ENCODE measurements around the gene GFY. TPM values are rescaled to one million over a fixed set of nuclear protein-coding genes. Genes with fewer than 3 reads are reported as not detected.

Gene GFY
- polyA plus RNA-seq, 3 donors from 2014 or later = not detected

DNA sequence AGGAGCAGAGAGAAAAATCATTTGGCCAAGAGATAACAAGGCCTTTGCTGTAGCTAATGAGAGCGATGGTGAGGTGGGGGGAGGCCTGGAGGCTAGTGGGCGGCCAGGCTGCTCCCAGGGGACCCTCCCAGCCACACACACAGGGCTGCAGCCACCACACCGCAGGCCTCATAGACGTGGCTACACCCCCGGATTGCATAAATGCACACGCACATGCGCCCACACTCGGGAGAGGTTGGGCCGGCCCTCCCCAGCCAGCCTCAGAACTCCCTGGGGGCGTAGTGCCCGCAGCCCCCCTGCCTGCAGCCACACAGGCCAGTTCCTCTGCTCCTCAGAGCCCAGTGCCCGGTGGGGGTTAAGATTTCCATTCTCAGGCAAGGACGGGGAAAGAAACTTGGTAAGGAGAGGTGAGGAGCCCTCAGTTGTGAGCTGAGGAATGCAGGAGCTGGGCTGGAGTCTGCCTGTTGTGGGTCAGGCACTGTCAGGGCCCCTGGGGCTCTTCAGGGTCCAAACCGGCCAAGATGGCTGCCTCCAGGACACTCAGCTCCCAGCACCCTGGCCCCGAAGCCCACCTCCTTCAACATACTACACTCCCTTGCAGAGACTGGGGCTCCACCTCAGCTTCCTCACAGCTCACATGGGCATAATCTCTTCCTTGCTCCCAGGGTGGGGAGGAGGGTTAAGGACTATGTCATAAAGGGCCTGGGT is 9.9 kb upstream of the GFY start:
- H3K27ac Mint-ChIP-seq = no peak overlapping the region
- H3K9me3 Mint-ChIP-seq = no peaks in the 10 kb centered on the region
- no peak for DNase-seq
- H3K36me3 Mint-ChIP-seq = no peaks in the 10 kb centered on the region
- no peaks in the 10 kb centered on the region for H3K4me1 Mint-ChIP-seq
- peaks cover 13 to 23% (median 15%) of the 10 kb centered on the region in 3 donors for H3K27me3 Mint-ChIP-seq (ENCODE audit: low read depth in 3 of 3)
- H3K4me3 Mint-ChIP-seq = no peak overlapping the region

DNA sequence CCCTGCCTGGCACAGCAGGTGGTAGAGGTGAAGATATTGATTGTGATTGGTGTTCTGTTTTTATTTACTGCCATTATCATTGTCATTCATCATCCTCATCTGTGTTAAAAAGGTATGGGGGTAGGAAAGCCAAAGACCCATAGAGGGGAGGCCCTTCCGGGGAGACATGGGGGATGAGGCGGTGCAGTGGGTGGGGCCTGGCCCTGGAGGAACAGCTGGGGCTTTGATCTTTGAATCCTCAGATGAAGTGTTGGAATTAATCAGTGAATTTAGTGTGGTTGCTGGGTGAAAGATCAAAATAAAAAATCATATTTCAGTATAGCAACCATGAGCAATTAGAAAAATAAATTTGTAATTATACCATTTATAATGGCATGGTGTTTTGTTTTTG is 9.4 kb upstream of the GFY start:
- no peak overlapping the region for H3K27ac Mint-ChIP-seq
- peaks cover 0 to 2% (median 0%) of the 10 kb centered on the region in 6 donors for H3K9me3 Mint-ChIP-seq
- H3K4me3 Mint-ChIP-seq = no peak overlapping the region
- no peak for DNase-seq
- H3K27me3 Mint-ChIP-seq (ENCODE audit: low read depth in 3 of 3) = peaks cover 15 to 27% (median 19%) of the 10 kb centered on the region in 3 donors
- peaks cover under 1% of the 10 kb centered on the region in 2 donors for H3K4me1 Mint-ChIP-seq
- no peaks in the 10 kb centered on the region for H3K36me3 Mint-ChIP-seq

DNA sequence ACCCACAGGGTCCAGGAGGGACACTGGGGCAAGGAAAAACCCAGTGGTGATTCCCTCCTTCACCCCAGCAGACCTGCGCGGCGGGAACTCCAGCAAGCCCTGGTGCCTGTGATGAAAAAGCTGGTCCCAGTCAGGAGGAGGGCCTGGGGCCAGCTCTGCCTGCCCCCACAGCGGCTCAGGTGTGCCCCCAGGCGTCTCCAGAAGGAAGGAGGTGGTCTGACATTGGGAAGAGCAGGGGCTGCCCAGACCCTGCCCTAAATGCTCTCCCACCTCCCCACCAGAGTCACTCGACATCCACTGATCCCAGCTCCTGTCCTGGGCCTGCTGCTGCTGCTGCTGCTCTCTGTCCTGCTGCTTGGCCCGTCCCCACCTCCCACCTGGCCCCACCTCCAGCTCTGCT is 8.1 kb upstream of the GFY start:
- peaks cover 0 to 2% (median 0%) of the 10 kb centered on the region in 6 donors for H3K9me3 Mint-ChIP-seq
- DNase-seq = no peak
- H3K4me1 Mint-ChIP-seq = peaks cover 10 to 13% of the 10 kb centered on the region in 2 donors
- H3K27me3 Mint-ChIP-seq (ENCODE audit: low read depth in 3 of 3) = peaks cover 12 to 35% (median 29%) of the 10 kb centered on the region in 3 donors
- no peaks in the 10 kb centered on the region for H3K36me3 Mint-ChIP-seq
- no peak overlapping the region for H3K4me3 Mint-ChIP-seq
- no peak overlapping the region for H3K27ac Mint-ChIP-seq

DNA sequence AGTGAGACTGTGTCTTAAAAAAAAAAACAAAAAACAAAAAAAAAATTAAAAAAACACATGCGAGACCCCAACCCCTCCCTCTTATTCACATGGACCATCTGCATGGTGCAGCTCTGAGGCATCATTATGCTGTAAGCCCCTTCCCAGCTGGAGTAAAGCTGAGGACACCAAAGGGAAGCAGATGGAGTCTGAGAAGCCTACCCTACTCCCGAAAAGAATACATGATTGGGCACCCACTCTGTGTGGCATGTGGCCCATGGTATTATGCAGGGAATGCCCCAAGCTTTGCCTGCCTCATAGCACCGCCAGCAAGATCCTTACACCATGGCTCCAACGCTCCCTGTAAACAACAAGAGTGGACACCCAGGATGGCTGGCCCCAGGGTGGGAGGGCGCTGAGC is 6.7 kb upstream of the GFY start:
- Mint-ChIP-seq H3K36me3 (peaks cover 0 to under 1% (median 0%) of the 10 kb centered on the region in 3 donors), H3K4me3 (no peak overlapping the region), H3K27me3 (ENCODE audit: low read depth in 3 of 3) (peaks cover 19 to 39% (median 37%) of the 10 kb centered on the region in 3 donors), H3K27ac (no peak overlapping the region), H3K9me3 (peaks cover 0 to 2% (median 0%) of the 10 kb centered on the region in 6 donors), H3K4me1 (peaks cover 20 to 28% of the 10 kb centered on the region in 2 donors)
- no peak for DNase-seq

DNA sequence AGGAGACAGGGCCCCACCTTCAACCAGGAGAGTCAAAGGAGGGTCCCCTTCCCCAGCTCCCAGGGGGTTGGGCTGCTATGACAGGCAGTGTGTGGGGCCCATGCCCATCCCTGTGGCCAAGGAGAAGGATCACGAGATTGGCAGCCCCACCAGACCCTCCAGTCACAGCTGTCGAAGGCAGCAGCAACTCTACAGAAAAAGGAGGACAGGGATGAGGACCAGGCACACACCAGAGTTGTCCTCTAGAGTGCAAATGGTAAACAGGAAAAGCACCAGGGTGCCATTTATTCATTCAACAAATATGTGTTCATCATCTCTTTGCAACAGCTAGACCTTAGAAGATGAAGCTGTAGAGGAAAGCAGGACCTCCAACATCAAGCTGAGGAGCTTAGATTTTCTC is 6.0 kb upstream of the GFY start:
- Mint-ChIP-seq H3K36me3 (peaks cover 0 to 4% (median 3%) of the 10 kb centered on the region in 3 donors), H3K27ac (no peak overlapping the region), H3K27me3 (ENCODE audit: low read depth in 3 of 3) (peaks cover 26 to 45% (median 42%) of the 10 kb centered on the region in 3 donors), H3K9me3 (peaks cover 0 to 2% (median 0%) of the 10 kb centered on the region in 6 donors), H3K4me1 (peaks cover 26 to 34% of the 10 kb centered on the region in 2 donors), H3K4me3 (no peak overlapping the region)
- DNase-seq = no peak

DNA sequence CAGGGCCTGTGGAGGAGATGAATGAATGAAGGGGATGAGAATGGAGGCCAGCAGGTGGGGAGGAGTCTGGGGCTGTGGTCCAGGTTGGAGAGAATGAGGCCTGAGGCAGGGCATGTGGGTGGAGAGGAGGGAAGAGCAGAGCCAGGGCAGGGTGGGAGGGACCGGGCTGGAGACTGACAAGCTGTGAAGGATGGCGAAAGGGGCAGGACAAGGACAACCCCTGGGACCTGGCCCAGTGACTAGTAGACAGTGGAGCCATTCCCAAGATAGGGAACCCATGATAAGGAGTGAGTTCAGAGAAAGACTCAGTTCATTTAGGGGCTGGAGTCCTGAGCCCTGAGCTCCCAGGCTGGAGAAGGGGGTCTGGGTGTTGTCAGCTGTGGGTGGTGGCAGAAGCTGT is 5.0 kb upstream of the GFY start:
- peak overlapping the region in 2 of 5 donors; percentile 34 to 50 for H3K4me3 Mint-ChIP-seq

DNA sequence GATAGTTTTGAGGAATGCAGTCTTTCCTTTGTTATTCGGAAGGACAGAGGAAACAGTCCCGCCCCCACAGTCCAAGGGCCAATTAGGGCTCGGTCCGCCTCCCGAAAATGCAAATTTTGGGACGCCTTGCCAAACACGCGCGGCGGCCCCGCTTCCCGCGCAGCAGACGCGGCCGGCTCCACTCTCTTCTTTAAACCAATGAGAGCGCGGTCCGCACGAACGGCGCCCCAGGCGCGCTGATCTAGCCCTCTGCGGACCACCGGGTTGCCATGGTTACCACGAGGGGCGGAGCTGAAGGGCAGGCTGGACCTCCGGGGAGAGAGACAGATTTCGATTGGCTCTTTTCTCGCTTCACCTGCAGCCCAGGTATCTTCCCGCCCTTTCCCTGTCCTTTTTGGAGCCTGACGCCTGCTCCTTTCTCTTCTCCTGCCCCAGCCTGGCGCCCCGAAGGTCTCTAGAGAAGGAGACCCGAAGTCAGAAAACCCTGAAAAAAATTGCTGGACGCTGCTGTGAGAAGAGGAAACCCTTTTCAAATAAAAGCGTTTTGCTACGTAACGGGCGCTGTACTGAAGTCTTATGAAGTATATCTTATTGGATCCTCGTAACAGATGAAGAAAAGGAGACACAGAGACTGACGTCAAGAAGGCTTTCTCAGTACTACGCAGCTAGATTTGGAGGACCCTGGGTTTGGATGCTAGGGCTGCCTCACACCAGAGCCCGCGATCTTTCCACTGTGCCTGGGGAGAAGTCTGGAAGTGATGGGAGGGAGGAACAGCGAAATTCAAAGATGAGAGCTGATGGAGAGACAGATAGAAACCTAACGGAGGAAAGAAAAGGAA is 3.9 kb upstream of the GFY start:
- H3K36me3 Mint-ChIP-seq = peaks cover 0 to 4% (median 3%) of the 10 kb centered on the region in 3 donors

More for the DNA sequence above, 5.0 kb upstream of the GFY start:
- H3K36me3 Mint-ChIP-seq = peaks cover 0 to 4% (median 3%) of the 10 kb centered on the region in 3 donors
- H3K9me3 Mint-ChIP-seq = peaks cover 0 to 2% (median 0%) of the 10 kb centered on the region in 6 donors
- no peak overlapping the region for H3K27ac Mint-ChIP-seq
- H3K4me1 Mint-ChIP-seq = peaks cover 26 to 34% of the 10 kb centered on the region in 2 donors
- H3K27me3 Mint-ChIP-seq (ENCODE audit: low read depth in 3 of 3) = peaks cover 26 to 51% (median 48%) of the 10 kb centered on the region in 3 donors
- no peak for DNase-seq

DNA sequence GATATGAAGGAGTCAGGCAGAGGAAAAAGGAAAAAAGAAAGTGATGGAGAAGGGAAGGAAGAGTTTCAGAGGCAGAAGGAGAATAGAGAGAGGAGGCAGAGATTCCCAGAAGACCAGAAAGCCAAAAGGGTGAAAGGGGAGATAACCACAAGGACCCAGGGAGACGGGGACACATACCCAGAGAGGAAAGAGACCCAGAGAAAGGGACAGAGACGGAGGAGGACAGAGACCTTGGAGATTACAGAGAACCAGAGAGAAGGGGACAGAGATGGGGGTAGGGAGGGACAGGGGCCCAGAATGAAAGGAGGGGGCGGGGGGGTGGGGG is 3.3 kb upstream of the GFY start:
- no peak overlapping the region for H3K27ac Mint-ChIP-seq
- H3K36me3 Mint-ChIP-seq = peaks cover 0 to 4% (median 3%) of the 10 kb centered on the region in 3 donors
- peak overlapping the region; percentile 36 to 74 (median 63) for H3K4me3 Mint-ChIP-seq
- H3K9me3 Mint-ChIP-seq = peaks cover 0 to 2% (median 0%) of the 10 kb centered on the region in 6 donors
- peaks cover 39 to 59% (median 57%) of the 10 kb centered on the region in 3 donors for H3K27me3 Mint-ChIP-seq (ENCODE audit: low read depth in 3 of 3)
- no peak for DNase-seq
- H3K4me1 Mint-ChIP-seq = peaks cover 28 to 42% of the 10 kb centered on the region in 2 donors

More for the DNA sequence above, 3.9 kb upstream of the GFY start:
- peaks cover 0 to 2% (median 0%) of the 10 kb centered on the region in 6 donors for H3K9me3 Mint-ChIP-seq
- peaks cover 26 to 36% of the 10 kb centered on the region in 2 donors for H3K4me1 Mint-ChIP-seq
- peak overlapping the region; percentile 32 to 74 (median 63) for H3K4me3 Mint-ChIP-seq
- no peak for DNase-seq
- H3K27ac Mint-ChIP-seq = no peak overlapping the region
- H3K27me3 Mint-ChIP-seq (ENCODE audit: low read depth in 3 of 3) = peaks cover 33 to 57% (median 55%) of the 10 kb centered on the region in 3 donors

DNA sequence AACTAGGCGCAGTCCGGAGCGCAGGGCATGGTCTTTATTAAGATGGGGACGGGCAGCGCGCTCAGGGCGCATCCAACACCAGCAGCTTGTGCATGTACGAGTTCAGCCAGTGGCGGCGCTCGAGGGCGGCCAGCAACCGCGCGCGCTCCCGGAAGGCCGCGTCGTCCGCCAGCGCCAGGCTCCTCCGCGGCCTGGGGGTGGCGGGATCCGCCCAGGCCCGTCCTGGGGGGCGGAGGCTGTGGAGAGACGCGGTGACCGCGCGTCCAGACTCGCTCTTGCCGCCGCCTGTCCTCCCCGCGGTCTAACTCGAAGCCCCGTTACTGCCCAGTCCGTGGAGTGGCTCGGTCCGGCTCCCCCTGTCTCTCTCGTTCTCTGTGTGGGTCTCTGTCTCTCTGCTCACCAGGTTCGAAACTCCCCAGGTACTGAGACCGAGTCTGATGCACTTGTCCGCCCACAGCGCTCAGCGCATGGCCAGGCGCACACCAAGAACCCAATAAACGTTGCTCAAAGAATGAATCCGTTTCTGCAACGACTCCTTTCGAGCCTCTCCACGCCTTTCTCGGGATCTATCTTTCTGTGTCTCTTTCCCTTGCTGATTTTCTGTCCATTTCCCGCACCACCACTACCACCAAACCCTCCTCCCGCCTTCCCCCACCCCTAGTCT is 2.6 kb upstream of the GFY start:
- no peak overlapping the region for H3K27ac Mint-ChIP-seq
- peak overlapping the region; percentile 66 to 79 (median 76) for H3K4me3 Mint-ChIP-seq
- peaks cover 28 to 45% of the 10 kb centered on the region in 2 donors for H3K4me1 Mint-ChIP-seq
- peak; percentile 59 to 67 (median 61) for DNase-seq
- peaks cover 0 to 2% (median 0%) of the 10 kb centered on the region in 6 donors for H3K9me3 Mint-ChIP-seq
- peaks cover 0 to 4% (median 3%) of the 10 kb centered on the region in 3 donors for H3K36me3 Mint-ChIP-seq
- H3K27me3 Mint-ChIP-seq (ENCODE audit: low read depth in 3 of 3) = peaks cover 44 to 64% (median 59%) of the 10 kb centered on the region in 3 donors

DNA sequence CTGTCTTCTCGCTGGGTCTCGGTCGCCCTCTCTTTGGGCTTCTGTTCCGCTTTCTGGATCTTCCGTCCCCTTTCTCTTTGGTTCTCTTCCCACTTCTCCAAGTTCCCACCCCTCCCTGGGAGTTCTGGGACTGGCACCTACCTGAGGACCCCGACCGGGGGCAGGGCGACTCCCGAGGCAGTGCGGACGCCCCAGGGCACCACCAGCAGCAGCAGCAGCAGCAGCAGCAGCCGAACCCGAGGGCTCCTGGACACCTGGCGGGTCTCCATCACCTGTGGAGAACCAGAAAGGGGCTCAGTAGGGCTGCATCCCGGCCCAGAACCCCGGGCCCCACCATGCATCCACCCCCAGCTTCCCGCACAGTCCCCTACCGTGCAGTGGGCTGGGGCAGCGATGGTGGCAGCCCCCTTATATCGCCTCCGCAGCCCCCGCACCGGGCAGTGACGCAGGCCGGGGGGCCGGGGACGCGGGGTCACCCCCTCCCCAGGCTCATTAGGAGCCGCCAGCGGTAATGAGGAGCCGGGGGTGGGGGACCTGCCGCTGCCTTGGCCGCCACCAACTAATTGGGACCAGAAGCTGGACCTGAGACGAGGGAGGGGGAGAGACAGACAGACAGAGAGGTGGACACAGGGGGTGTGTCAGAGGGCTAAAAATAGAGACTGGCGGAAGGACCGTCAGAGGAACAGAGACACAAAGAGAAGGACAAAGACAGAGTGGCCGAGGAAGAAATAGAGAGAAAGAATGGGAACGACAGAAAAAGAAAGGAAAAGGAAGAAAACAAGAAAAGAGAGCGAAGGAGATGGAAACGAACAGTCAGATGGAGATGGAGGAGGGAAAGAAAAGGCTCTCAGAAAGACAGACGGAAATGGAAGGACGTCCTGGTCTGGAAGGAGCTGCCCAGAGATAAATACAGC is 1.9 kb upstream of the GFY start, which contains the start of gene PTH2:
Gene PTH2 (minus strand): TSS at position 371 of the 914 bp plus-strand sequence. CDS start 102 bp downstream, at position 269.
- peaks cover 0 to 2% (median 0%) of the 10 kb centered on the region in 6 donors for H3K9me3 Mint-ChIP-seq
- peak within 1 kb of the TSS; percentile 70 to 79 (median 76) for H3K4me3 Mint-ChIP-seq
- DNase-seq = no peak
- H3K27ac Mint-ChIP-seq = no peak within 1 kb of the TSS
- H3K27me3 Mint-ChIP-seq (ENCODE audit: low read depth in 3 of 3) = peaks cover 49 to 63% (median 62%) of the 10 kb centered on the region in 3 donors
- H3K4me1 Mint-ChIP-seq = peaks cover 35 to 53% of the 10 kb centered on the region in 2 donors
- peaks cover 0 to 4% (median 3%) of the 10 kb centered on the region in 3 donors for H3K36me3 Mint-ChIP-seq

DNA sequence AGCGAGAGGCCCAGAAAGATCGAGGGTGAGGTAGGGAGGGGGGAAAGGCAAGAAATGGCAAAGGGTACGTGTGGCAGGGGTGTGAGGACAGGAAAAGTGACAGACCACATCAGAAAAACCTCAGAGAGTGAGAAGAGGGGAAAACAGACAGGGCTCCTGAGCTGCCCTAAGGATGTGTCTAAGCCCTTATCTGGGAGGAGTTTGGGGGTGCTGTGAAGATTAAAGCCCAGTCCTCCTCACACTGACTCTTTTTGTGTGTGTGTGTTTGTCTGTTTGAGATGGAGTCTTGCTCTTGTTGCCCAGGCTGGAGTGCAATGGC is 1.2 kb upstream of the GFY start:
- Mint-ChIP-seq H3K27ac (no peak overlapping the region), H3K36me3 (peaks cover 0 to 4% (median 3%) of the 10 kb centered on the region in 3 donors), H3K9me3 (peaks cover 0 to 2% (median 0%) of the 10 kb centered on the region in 6 donors), H3K4me1 (peaks cover 37 to 54% of the 10 kb centered on the region in 2 donors), H3K27me3 (ENCODE audit: low read depth in 3 of 3) (peaks cover 53 to 67% (median 61%) of the 10 kb centered on the region in 3 donors), H3K4me3 (peak overlapping the region; percentile 49 to 74 (median 66))
- DNase-seq = peak; percentile 39 to 49 (median 48)

DNA sequence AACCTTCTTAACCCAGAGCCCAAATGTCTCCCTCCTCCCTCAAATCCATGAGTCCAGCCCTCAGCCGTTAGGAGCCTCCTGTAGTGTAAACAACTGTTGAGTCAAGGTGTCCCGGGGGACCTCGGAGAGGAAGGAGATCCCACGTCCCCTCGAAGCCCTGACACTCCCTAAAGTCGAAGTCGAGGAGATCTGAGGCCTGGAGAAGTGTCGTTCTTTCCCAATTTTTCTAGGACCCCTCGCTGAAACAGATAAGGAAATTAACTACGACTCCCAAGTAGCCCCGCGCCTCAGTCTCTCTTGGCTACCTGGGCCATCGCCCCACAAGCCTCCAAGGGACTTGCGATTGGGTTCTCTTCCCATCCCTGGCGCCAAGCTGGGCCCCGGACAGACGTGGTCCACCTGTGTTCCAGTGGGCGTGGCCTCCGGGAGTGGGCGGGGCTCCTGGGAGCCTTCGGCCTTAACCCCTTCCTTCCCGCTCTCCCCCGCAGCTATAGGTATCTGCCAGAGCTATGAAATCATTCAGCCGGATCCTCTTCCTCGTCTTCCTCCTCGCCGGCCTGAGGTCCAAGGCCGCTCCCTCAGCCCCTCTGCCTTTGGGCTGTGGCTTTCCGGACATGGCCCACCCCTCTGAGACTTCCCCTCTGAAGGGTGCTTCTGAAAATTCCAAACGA is 869 bp downstream of the GFY start:
- peak overlapping the region in 1 of 5 donors; percentile 57 for H3K4me3 Mint-ChIP-seq
- H3K4me1 Mint-ChIP-seq = peaks cover 37 to 51% of the 10 kb centered on the region in 2 donors
- H3K27ac Mint-ChIP-seq = no peak overlapping the region
- peaks cover 0 to 4% (median 3%) of the 10 kb centered on the region in 3 donors for H3K36me3 Mint-ChIP-seq
- H3K9me3 Mint-ChIP-seq = peaks cover 0 to 3% (median 0%) of the 10 kb centered on the region in 6 donors
- peaks cover 49 to 61% (median 54%) of the 10 kb centered on the region in 3 donors for H3K27me3 Mint-ChIP-seq (ENCODE audit: low read depth in 3 of 3)
- no peak for DNase-seq
